A549 (cell line): ENCODE results near the gene SMARCB1. TPM values are rescaled to one million over a fixed set of nuclear protein-coding genes. Genes with fewer than 3 reads are reported as not detected.

Experiments
- ATAC-seq, 2 experiments: fragments of 200-7000 bp in 1 of 2; fragments of >200 bp in 1 of 2; cut with Nextera tagmentation in 1 of 2; cut with Tn5 transposase in 1 of 2; 3 replicates each; pipeline versions ENCODE4 v1.8.0 to v1.9.1; 2018 to 2020; ENCODE audit warnings: mild to moderate bottlenecking in 1 of 2, moderate library complexity in 1 of 2
- CTCF ChIA-PET: fragments of 300-600 bp; sonication (Branson Sonifier 250); formaldehyde crosslinking; extraction: SDS; loops from one replicate; lab custom pipeline; 2021; ENCODE audit warnings: antibody characterized with exemption, inconsistent platforms; lab: Yijun Ruan, JAX
- POLR2A ChIA-PET: fragments of 350-600 bp; formaldehyde crosslinking; extraction: SDS; loops from one replicate; lab custom pipeline; 2021; ENCODE audit warnings: antibody characterized with exemption, inconsistent platforms; lab: Yijun Ruan, JAX
- DNase-seq, 2 experiments: peaks; one replicate each; pipeline versions ENCODE4 v3.0.0 to v3.0.0-alpha.2; 2011 to 2016; ENCODE audit warnings: low read depth in 1 of 2, low spot score in 1 of 2
- FAIRE-seq: peaks from 2 replicates; lab custom pipeline; 2011; peaks lifted over from hg19 to GRCh38; lab: Jason Lieb, UNC
- H3K27ac ChIP-seq, 2 experiments: fragments of >200 bp; sonication (Bioruptor Twin); formaldehyde crosslinking; 3 replicates each; pipeline ENCODE4 v1.5.1; 2016 to 2017
- H3K4me1 ChIP-seq: fragments of >200 bp; sonication (Bioruptor Twin); formaldehyde crosslinking; 3 replicates; pipeline ENCODE4 v1.6.1; 2016
- H3K4me2 ChIP-seq: fragments of >200 bp; sonication (Bioruptor Twin); formaldehyde crosslinking; 3 replicates; pipeline ENCODE4 v1.6.1; 2016
- H3K4me3 ChIP-seq: fragments of >200 bp; sonication (Bioruptor Twin); formaldehyde crosslinking; 3 replicates; pipeline ENCODE4 v1.5.1; 2016
- H3K9me3 ChIP-seq: fragments of >200 bp; sonication (Bioruptor Twin); formaldehyde crosslinking; 3 replicates; pipeline ENCODE4 v1.6.1; 2016
- CBX8 ChIP-seq: fragments of 200-600 bp; sonication (generic); IDR thresholded peaks from 2 replicates; pipeline ENCODE4 v1.6.1; 2016
- CEBPB ChIP-seq, 2 experiments: fragments of >200 bp in 1 of 2; sonication (Bioruptor Twin) in 1 of 2; formaldehyde crosslinking in 1 of 2; IDR thresholded peaks; 2 replicates each; pipeline ENCODE4 v1.6.1; 2012 to 2016
- CHD4 ChIP-seq: fragments of 200-600 bp; sonication (generic); IDR thresholded peaks from 2 replicates; pipeline ENCODE4 v1.6.1; 2016; ENCODE audit warnings: antibody characterized with exemption, mild to moderate bottlenecking, borderline replicate concordance
- CTCF ChIP-seq: fragments of >200 bp; sonication (Bioruptor Twin); formaldehyde crosslinking; IDR thresholded peaks from 3 replicates; pipeline ENCODE4 v1.5.1; 2016
- EHF ChIP-seq: fragments of 250-450 bp; sonication (Bioruptor Pico); IDR thresholded peaks from 2 replicates; pipeline ENCODE4 v1.5.0; 2020; ENCODE audit warnings: mild to moderate bottlenecking
- EHMT2 ChIP-seq: fragments of 200-600 bp; sonication (generic); IDR thresholded peaks from 2 replicates; pipeline ENCODE4 v1.6.1; 2016; ENCODE audit warnings: antibody characterized with exemption, low read depth, mild to moderate bottlenecking, moderate library complexity
- EP300 ChIP-seq, 2 experiments: fragments of >200 bp; sonication (Bioruptor Twin); formaldehyde crosslinking; IDR thresholded peaks; 2 replicates in 1 of 2; 3 replicates in 1 of 2; pipeline ENCODE4 v1.6.1; 2016 to 2017
- FOXS1 ChIP-seq: fragments of 250-450 bp; sonication (Bioruptor Pico); IDR thresholded peaks from 2 replicates; pipeline ENCODE4 v1.5.0; 2020; ENCODE audit warnings: mild to moderate bottlenecking, moderate library complexity
- GATA3 ChIP-seq: IDR thresholded peaks from 2 replicates; pipeline ENCODE4 v1.6.1; 2012; ENCODE audit warnings: borderline replicate concordance
- HDAC2 ChIP-seq: fragments of 200-600 bp; sonication (generic); IDR thresholded peaks from 2 replicates; pipeline ENCODE4 v1.6.1; 2016
- HOXB5 ChIP-seq: fragments of 250-450 bp; sonication (Bioruptor Pico); IDR thresholded peaks from 2 replicates; pipeline ENCODE4 v1.5.0; 2020; ENCODE audit warnings: mild to moderate bottlenecking, moderate library complexity
- JUN ChIP-seq, 2 experiments: fragments of >200 bp; sonication (Bioruptor Twin); formaldehyde crosslinking; IDR thresholded peaks; 2 replicates in 1 of 2; 3 replicates in 1 of 2; pipeline ENCODE4 v1.6.1; 2016 to 2017
- JUNB ChIP-seq: fragments of >200 bp; sonication (Bioruptor Twin); formaldehyde crosslinking; IDR thresholded peaks from 2 replicates; pipeline ENCODE4 v1.6.1; 2016
- NR3C1 ChIP-seq: fragments of >200 bp; sonication (Bioruptor Twin); formaldehyde crosslinking; IDR thresholded peaks from 3 replicates; pipeline ENCODE4 v1.6.1; 2017
- POLR2AphosphoS2 ChIP-seq: conservative IDR thresholded peaks from 2 replicates; pipeline ENCODE4 v1.6.1; 2012; ENCODE audit warnings: low read length, improper control_type of control experiment, inconsistent platforms
- RARB ChIP-seq: fragments of 250-450 bp; sonication (Bioruptor Pico); IDR thresholded peaks from 2 replicates; pipeline ENCODE4 v1.8.0; 2021; ENCODE audit warnings: mild to moderate bottlenecking, moderate library complexity
- RFX5 ChIP-seq: fragments of 450-650 bp; IDR thresholded peaks from 2 replicates; pipeline ENCODE4 v1.7.1; 2014; ENCODE audit warnings: antibody characterized with exemption, mild to moderate bottlenecking, moderate library complexity
- SREBF2 ChIP-seq: fragments of 450-650 bp; IDR thresholded peaks from 2 replicates; pipeline ENCODE4 v1.6.1; 2014; ENCODE audit warnings: mild to moderate bottlenecking, moderate library complexity
- USF2 ChIP-seq: fragments of 450-650 bp; IDR thresholded peaks from 2 replicates; pipeline ENCODE4 v1.6.1; 2014; ENCODE audit warnings: antibody characterized with exemption
- ZNF302 ChIP-seq: fragments of 250-450 bp; sonication (Bioruptor Pico); IDR thresholded peaks from 2 replicates; pipeline ENCODE4 v1.9.0; 2021; ENCODE audit warnings: inconsistent platforms, mild to moderate bottlenecking, moderate library complexity
- WGBS: methylation state at CpG from one replicate; pipeline ENCODE4 v1.1.6; 2017; ENCODE audit errors: missing lambda C conversion rate; 5-methylcytosine and 5-hydroxymethylcytosine counted together
- polyA plus RNA-seq, 4 experiments: library from polyadenylated mRNA; depleted of rRNA in 3 of 4; stranded (reverse); fragments of >200 nt; fragmentation: RNase III in 1 of 4; extraction: RNeasy Plus Mini Kit Qiagen cat#74134 plus additional on column Dnase treatment in 1 of 4; gene quantifications; 2 replicates in 3 of 4; 3 replicates in 1 of 4; pipeline ENCODE4 v1.2.3, GENCODE V29; 2011 to 2017
- TF ChIP-seq, protein P1 (sequence below): fragments of 250-450 bp; sonication (Bioruptor Pico); IDR thresholded peaks from 2 replicates; pipeline ENCODE4 v1.5.0; 2020; ENCODE audit warnings: low read depth, mild to moderate bottlenecking, moderate library complexity
- TF ChIP-seq, protein P2 (sequence below): fragments of >200 bp; sonication (Bioruptor Twin); formaldehyde crosslinking; IDR thresholded peaks from 2 replicates; pipeline ENCODE4 v1.6.1; 2016
- TF ChIP-seq, protein P3 (sequence below): IDR thresholded peaks from 2 replicates; pipeline ENCODE4 v1.6.1; 2012; ENCODE audit warnings: low read depth, borderline replicate concordance
- TF ChIP-seq, protein P4 (sequence below): fragments of >200 bp; sonication (Bioruptor Twin); formaldehyde crosslinking; IDR thresholded peaks from 3 replicates; pipeline ENCODE4 v1.6.1; 2016
- TF ChIP-seq, protein P5 (sequence below): IDR thresholded peaks from 2 replicates; pipeline ENCODE4 v1.6.1; 2012

The SMARCB1 gene
- polyA plus RNA-seq, 2 of the 4 experiments (the other 2 are of a cell fraction), result 65.6 to 133 TPM

DNA sequence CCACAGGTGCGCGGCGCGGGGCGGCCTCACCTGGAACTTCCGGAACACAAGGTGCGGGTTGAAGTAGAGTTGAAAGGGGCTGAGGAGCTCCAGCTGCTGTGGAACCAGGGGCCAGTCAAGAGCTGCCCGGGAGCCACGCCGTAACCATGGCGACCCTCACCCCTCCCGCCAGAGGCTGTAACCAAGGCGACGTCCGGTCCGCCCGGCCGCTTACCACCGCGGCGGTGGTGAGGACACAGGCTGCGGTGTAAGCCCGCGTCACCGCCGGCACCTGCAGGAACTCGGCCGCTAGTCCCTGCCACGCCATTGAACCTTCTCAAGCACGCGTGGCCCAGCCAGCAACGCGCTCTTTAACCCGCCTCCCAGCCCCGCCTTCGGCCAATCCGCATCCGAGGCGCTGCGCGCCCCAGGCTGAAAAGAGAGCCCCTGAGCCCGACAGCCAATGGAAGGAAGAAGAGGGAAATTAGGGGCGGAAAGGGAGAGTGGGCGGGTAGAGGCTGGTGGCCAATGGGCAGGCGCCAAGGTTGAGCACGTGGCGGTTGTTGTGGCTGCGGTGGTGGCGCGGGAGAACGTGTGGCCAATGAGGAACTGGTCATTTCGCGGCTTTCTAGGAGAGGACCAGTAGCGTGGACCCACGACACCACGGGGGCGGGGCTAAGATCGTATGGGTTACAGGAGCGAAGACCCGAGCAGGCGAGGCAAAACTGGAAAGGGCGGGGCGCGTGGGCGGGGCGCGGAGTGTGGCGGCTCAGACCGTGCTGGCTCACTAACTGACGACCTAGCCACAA is 52.1 kb downstream of the SMARCB1 start, which contains the start of gene DERL3:
DERL3 (minus strand) TSS at position 326 of the 788 bp plus-strand sequence; CDS start at position 307, 19 bp downstream.
- H3K9me3 ChIP-seq, result no peaks in the 10 kb centered on the region
- TF ChIP-seq POLR2AphosphoS2, result no peak
- no peak for TF ChIP-seq CTCF
- TF ChIP-seq, protein P1, sequence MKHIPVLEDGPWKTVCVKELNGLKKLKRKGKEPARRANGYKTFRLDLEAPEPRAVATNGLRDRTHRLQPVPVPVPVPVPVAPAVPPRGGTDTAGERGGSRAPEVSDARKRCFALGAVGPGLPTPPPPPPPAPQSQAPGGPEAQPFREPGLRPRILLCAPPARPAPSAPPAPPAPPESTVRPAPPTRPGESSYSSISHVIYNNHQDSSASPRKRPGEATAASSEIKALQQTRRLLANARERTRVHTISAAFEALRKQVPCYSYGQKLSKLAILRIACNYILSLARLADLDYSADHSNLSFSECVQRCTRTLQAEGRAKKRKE, result no peak
- TF ChIP-seq GATA3, result no peak
- no peak for TF ChIP-seq FOXS1
- 0 out of 2 replicates have a peak, but pooled peaks have one; percentile 39 for TF ChIP-seq RFX5
- no peak for TF ChIP-seq CHD4
- TF ChIP-seq, protein P2, sequence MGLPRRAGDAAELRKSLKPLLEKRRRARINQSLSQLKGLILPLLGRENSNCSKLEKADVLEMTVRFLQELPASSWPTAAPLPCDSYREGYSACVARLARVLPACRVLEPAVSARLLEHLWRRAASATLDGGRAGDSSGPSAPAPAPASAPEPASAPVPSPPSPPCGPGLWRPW, result no peak
- no peak for TF ChIP-seq HDAC2
- TF ChIP-seq HOXB5, result no peak
- TF ChIP-seq, protein P3, sequence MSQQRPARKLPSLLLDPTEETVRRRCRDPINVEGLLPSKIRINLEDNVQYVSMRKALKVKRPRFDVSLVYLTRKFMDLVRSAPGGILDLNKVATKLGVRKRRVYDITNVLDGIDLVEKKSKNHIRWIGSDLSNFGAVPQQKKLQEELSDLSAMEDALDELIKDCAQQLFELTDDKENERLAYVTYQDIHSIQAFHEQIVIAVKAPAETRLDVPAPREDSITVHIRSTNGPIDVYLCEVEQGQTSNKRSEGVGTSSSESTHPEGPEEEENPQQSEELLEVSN, result peak; percentile 97
- TF ChIP-seq USF2, result peak; percentile 82
- no peak for TF ChIP-seq RARB
- TF ChIP-seq EHF (CRISPR knock-in tag), result no peak
- no peak for TF ChIP-seq ZNF302
- TF ChIP-seq, protein P4, sequence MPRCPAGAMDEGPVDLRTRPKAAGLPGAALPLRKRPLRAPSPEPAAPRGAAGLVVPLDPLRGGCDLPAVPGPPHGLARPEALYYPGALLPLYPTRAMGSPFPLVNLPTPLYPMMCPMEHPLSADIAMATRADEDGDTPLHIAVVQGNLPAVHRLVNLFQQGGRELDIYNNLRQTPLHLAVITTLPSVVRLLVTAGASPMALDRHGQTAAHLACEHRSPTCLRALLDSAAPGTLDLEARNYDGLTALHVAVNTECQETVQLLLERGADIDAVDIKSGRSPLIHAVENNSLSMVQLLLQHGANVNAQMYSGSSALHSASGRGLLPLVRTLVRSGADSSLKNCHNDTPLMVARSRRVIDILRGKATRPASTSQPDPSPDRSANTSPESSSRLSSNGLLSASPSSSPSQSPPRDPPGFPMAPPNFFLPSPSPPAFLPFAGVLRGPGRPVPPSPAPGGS, result no peak
- TF ChIP-seq, protein P5, sequence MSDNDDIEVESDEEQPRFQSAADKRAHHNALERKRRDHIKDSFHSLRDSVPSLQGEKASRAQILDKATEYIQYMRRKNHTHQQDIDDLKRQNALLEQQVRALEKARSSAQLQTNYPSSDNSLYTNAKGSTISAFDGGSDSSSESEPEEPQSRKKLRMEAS, result peak; percentile 97
- no peak for TF ChIP-seq EP300 (IDR thresholded peaks at IDR 0.05)
- TF ChIP-seq EHMT2, result no peak
- no peak for TF ChIP-seq CBX8
- TF ChIP-seq CEBPB (IDR thresholded peaks at IDR 0.05), result no peak
- no peak for TF ChIP-seq SREBF2
- TF ChIP-seq JUNB, result no peak
- TF ChIP-seq JUN (IDR thresholded peaks at IDR 0.05), result no peak
- TF ChIP-seq NR3C1, result no peak
- peaks cover 10% of the 10 kb centered on the region; the same call in 1 of the 3 replicates for H3K4me1 ChIP-seq
- no peak for FAIRE-seq
- H3K4me2 ChIP-seq, result peak within 1 kb of the TSS; percentile 81
- ATAC-seq, result peak; percentile 71 to 91
- H3K27ac ChIP-seq, result peak within 1 kb of the TSS in 1 of 2 experiments; percentile 60; a peak in 1 of 6 replicates
- peak; percentile 71 to 91 for DNase-seq
- peak within 1 kb of the TSS; percentile 35 for H3K4me3 ChIP-seq
- ChIA-PET CTCF (interaction anchor here (1.2 to 5.3 kb wide), 2 partner anchors 11 to 70 kb away, joined by 3 to 31 read pairs; partner anchors contain the start of gene CHCHD10), POLR2A (no interaction called here)
- WGBS, result 21% methylated on average over 30 of the region's 70 CpGs
